Lung (tissue), 12 donors: ENCODE results near the gene LDLRAD4. TPM values are rescaled to one million over a fixed set of nuclear protein-coding genes. Genes with fewer than 3 reads are reported as not detected.

ENCODE experiments used
- ATAC-seq: fragments of 200-7000 bp; cut with Tn5 transposase; one replicate; pipeline ENCODE4 v1.9.1; 2020; ENCODE audit warnings: moderate number of reproducible peaks; ENCODE audit not compliant: insufficient read depth, low FRiP score
- DNase-seq, 3 donors: peaks; one replicate each; pipeline ENCODE4 v3.0.0-alpha.2; 2013 to 2017
- H3K27ac ChIP-seq, 2 donors: one replicate each; pipeline ENCODE4 v1.5.1; 2013; ENCODE audit warnings: mild to moderate bottlenecking in 2 of 2, moderate library complexity in 2 of 2, control low read depth in 1 of 2, inconsistent platforms in 1 of 2, low read depth in 1 of 2, low read length in 1 of 2
- H3K27me3 ChIP-seq, 3 donors: one replicate each; pipeline ENCODE4 v1.5.1; 2013; ENCODE audit warnings: low read length in 2 of 3; ENCODE audit not compliant: control insufficient read depth in 3 of 3, insufficient read depth in 3 of 3
- H3K36me3 ChIP-seq, 4 donors: one replicate each; pipeline ENCODE4 v1.5.1; 2013; ENCODE audit warnings: low read length in 4 of 4, mild to moderate bottlenecking in 1 of 4, moderate library complexity in 1 of 4; ENCODE audit not compliant: control insufficient read depth in 4 of 4, insufficient read depth in 4 of 4
- H3K4me1 ChIP-seq, 5 donors: one replicate each; pipeline ENCODE4 v1.5.1; 2013; ENCODE audit warnings: low read length in 5 of 5, mild to moderate bottlenecking in 2 of 5, moderate library complexity in 1 of 5; ENCODE audit not compliant: control insufficient read depth in 5 of 5, insufficient read depth in 5 of 5
- H3K4me3 ChIP-seq: one replicate; pipeline ENCODE4 v1.5.1; 2013; ENCODE audit warnings: mild to moderate bottlenecking, control low read depth, moderate library complexity
- H3K9ac ChIP-seq, 2 donors: one replicate each; pipeline ENCODE4 v1.5.1; 2013; ENCODE audit warnings: low read length in 2 of 2, control low read depth in 1 of 2; ENCODE audit not compliant: insufficient read depth in 1 of 2
- H3K9me3 ChIP-seq, 4 donors: one replicate each; pipeline ENCODE4 v1.5.1; 2013; ENCODE audit warnings: low read length in 3 of 4, mild to moderate bottlenecking in 1 of 4, moderate library complexity in 1 of 4; ENCODE audit not compliant: control insufficient read depth in 4 of 4, insufficient read depth in 3 of 4
- WGBS, 2 donors: extraction: QIAGEN DNeasy Blood & Tissue Kit; methylation state at CpG; one replicate each; pipeline ENCODE4 v1.1.7; 2013; 5-methylcytosine and 5-hydroxymethylcytosine counted together
- polyA plus RNA-seq, 2 donors: library from polyadenylated mRNA; stranded (reverse); fragments of 200-250 nt; gene quantifications; one replicate each; pipeline ENCODE4 v1.2.1, GENCODE V29; 2013
- total RNA-seq, 2 donors: library from RNA; depleted of rRNA in 1 of 2; stranded (reverse); fragments of >200 nt in 1 of 2; gene quantifications; one replicate each; pipeline ENCODE4 v1.2.1, GENCODE V29; 2014 to 2021
- TF ChIP-seq, protein P1 (sequence below): IDR thresholded peaks from 2 replicates; pipeline ENCODE4 v1.5.1; 2012; ENCODE audit warnings: mild to moderate bottlenecking; ENCODE audit errors: control extremely low read depth, extremely low read depth
- donor health status: control.
- donor health status: control.
- donor health status: Bipolar disorder and iron deficiency.
- donor health status: healthy.
- donor health status: DM: yes; HTN: yes; CAD: no.

LDLRAD4 gene
- total and polyA plus RNA-seq, 4 donors, result 3.2 to 62.4 (median 19.9) TPM

DNA sequence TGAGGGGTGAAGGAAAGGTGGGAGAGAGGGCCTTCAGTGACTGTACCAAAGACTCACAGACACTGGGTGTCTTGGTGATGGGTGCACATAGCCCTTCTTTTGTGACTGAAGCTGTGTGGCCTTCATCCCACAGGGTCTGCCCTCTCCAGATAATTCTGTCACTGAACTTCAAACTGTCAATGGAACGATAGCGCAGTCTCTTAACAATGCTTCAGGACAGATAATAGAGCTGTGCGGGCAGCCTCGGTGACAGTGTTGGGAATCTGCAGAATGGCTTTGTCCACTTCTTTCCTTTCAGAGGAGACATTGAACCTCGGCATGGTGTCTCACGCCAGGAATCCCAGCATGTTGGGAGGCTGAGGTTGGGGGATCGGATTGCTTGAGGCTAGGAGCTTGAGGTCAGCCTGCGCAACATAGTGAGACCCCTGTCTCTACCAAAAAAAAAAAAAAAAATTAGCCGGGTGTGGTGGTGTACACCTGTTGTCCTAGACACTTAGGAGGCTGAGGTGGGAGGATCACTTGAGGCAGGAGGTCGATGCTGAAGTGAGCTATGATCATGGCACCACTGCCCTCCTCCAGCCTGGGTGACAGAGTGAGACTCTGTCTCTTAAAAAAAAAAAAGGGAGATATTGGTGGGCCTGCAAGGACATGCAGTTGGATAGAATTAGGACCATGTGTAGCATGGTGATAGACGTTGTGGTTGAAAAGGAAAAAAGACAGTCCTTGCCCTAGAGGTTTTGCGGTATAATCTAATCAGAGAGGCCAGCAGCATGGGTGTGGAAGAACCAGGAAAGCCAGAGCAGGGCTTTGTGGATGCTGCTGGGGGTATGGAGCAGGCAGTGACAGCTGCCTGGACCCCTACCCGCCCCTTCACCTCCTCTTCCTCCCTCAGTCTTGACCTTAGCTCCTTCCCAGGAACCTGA, 91.4 kb downstream of the LDLRAD4 start:
- no peak overlapping the region for H3K9ac ChIP-seq
- no peak for ATAC-seq
- no peak overlapping the region for H3K27ac ChIP-seq
- H3K4me1 ChIP-seq, result peaks cover 0 to 3% (median 0%) of the 10 kb centered on the region in 5 donors
- no peak overlapping the region for H3K4me3 ChIP-seq
- peaks cover 0 to 1% (median 0%) of the 10 kb centered on the region in 4 donors for H3K9me3 ChIP-seq
- WGBS, 2 donors, result 84 to 95% methylated on average over 13 of the region's 13 CpGs
- TF ChIP-seq, protein P1, sequence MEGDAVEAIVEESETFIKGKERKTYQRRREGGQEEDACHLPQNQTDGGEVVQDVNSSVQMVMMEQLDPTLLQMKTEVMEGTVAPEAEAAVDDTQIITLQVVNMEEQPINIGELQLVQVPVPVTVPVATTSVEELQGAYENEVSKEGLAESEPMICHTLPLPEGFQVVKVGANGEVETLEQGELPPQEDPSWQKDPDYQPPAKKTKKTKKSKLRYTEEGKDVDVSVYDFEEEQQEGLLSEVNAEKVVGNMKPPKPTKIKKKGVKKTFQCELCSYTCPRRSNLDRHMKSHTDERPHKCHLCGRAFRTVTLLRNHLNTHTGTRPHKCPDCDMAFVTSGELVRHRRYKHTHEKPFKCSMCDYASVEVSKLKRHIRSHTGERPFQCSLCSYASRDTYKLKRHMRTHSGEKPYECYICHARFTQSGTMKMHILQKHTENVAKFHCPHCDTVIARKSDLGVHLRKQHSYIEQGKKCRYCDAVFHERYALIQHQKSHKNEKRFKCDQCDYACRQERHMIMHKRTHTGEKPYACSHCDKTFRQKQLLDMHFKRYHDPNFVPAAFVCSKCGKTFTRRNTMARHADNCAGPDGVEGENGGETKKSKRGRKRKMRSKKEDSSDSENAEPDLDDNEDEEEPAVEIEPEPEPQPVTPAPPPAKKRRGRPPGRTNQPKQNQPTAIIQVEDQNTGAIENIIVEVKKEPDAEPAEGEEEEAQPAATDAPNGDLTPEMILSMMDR, result no peak
- H3K36me3 ChIP-seq, result peaks cover 0 to 12% (median 4%) of the 10 kb centered on the region in 4 donors
- no peaks in the 10 kb centered on the region for H3K27me3 ChIP-seq
- no peak for DNase-seq

DNA sequence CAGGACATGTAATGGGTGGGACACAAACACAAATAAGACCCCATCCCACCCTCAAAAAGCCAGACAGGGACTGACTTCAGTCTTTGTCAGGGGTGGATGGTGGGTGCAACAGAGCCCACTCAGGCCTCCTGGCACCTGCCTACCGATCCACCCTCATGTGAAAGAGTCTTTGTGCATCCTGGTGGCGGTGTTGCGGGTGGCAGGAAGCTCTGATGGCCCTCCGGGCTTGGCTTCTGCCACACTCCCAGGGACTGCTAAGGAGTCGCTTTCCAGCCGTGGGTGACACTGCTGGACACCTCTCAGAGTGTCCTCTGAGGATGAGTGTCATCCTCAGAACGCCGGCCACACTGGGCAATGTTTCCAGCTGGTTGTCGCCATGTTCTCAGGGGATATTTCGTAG, 92.6 kb downstream of the LDLRAD4 start:
- peaks cover 0 to 3% (median 0%) of the 10 kb centered on the region in 5 donors for H3K4me1 ChIP-seq
- no peak overlapping the region for H3K27ac ChIP-seq
- H3K36me3 ChIP-seq, result peaks cover 0 to 10% (median 3%) of the 10 kb centered on the region in 4 donors
- DNase-seq, result no peak
- TF ChIP-seq, protein P1, result no peak
- H3K27me3 ChIP-seq, result no peaks in the 10 kb centered on the region
- WGBS, 2 donors, result 95 to 96% methylated on average over 10 of the region's 10 CpGs
- no peak for ATAC-seq
- H3K9me3 ChIP-seq, result peaks cover 0 to 4% (median 3%) of the 10 kb centered on the region in 4 donors
- H3K4me3 ChIP-seq, result no peak overlapping the region
- no peak overlapping the region for H3K9ac ChIP-seq

DNA sequence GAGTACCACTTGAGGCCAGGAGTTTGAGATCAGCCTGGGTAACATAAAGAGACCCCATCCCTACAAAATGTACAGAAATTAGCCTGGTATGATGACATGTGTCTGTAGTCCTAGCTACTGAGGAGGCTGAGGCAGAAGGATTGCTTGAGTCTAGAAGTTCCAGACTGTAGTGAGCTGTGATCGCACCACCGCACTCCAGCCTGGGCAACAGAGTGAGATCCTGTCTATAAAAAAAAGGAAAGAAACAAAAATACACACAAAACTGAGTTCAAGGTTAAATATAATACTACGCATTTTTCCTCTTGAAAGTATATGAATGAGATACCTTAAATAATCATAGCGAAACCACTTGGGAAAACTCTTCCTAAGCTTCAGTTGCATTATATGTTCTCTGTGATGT, 94.0 kb downstream of the LDLRAD4 start:
- H3K4me3 ChIP-seq, result no peak overlapping the region
- 95 to 99% methylated on average over 4 of the region's 4 CpGs for WGBS, 2 donors
- ATAC-seq, result no peak
- DNase-seq, result no peak
- H3K27me3 ChIP-seq, result no peaks in the 10 kb centered on the region
- H3K9ac ChIP-seq, result no peak overlapping the region
- H3K4me1 ChIP-seq, result no peaks in the 10 kb centered on the region
- peaks cover 0 to 14% (median 5%) of the 10 kb centered on the region in 4 donors for H3K9me3 ChIP-seq
- H3K36me3 ChIP-seq, result peaks cover 0 to 10% (median 3%) of the 10 kb centered on the region in 4 donors
- TF ChIP-seq, protein P1, result no peak
- H3K27ac ChIP-seq, result no peak overlapping the region
